Measurements from ENCODE around the gene NFATC1.
"Not testable (repeated sequence)": the region's sequence is repeated elsewhere in the genome, so short reads cannot be mapped to it uniquely, and the experiment has no call there.

NFATC1 gene

DNA sequence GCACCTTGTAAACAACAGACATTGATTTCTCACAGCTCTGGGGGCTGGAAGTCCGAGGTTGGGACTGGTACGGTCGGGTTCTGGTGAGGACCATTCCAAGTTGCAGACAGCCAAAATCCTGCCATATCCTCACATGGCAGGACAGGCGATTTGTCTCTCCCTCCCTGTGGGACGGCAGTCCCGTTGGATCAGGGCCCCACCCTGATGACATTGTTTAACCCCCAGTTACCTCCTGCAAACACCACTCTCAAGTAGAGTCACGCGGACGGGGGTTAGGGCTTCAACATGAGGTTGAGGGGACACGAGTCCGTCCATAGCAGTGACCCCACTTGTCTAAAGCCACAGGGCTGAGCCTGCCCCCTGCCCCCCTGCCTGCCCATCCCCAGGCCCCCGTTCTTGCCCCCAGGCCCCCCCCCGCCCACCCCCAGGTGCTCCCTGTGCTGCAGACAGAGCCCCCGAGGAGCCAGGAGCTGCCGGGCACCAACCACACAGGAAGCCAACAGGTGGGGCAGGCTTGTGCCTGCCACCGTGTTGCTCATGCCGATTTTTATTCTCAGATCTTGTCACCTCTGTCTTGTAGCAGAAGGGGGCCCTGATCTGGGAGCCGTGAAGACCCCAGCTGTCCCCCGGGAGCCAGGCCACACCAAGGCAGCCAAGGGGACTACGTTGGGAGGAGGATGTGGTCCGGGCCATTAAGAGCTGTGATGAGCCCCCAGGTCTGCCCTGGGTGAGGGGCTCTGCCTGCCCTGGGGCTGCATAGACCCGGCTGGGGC, 82.2 kb downstream of the NFATC1 start:
- no peak for DNase-seq
- in situ Hi-C loops (cut with HindIII; ENCODE audit: low pct_ligation_motif_present, low pct_unique_long_range_greater_than_20kb, low sequenced_read_pairs): no loop called here

DNA sequence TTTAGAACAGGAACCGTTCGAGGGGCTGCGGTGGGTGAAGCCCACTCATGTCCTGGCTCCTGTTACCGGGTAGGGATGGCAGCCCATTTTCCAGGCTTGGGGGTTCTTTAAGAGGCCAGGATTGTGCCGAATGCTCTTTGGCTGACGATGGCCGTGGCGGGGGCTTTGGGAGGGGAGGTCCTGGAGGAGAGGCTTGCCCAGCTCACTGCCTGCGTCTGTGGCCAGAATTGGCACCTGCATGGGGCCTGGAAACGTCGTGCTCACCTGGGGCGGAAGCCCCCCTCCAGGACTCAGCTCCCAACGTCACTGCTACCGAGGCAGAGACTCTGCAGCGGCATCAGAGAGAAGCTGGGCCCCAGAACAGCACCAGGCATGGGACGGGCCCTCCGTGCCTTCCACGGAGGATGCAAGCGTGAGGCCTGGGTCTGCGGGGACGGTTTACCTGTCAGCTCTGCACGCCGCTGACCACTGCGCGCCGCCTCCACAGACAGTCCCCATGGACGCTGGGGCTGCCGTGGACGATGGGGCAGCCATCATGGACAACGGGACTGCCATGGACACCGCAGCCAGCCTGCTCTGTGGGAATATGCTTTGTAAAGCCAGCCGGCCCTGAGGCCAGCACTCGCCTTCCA, 82.9 kb downstream of the NFATC1 start:
- DNase-seq: no peak
- in situ Hi-C loops (cut with HindIII; ENCODE audit: low pct_ligation_motif_present, low pct_unique_long_range_greater_than_20kb, low sequenced_read_pairs): no loop called here

DNA sequence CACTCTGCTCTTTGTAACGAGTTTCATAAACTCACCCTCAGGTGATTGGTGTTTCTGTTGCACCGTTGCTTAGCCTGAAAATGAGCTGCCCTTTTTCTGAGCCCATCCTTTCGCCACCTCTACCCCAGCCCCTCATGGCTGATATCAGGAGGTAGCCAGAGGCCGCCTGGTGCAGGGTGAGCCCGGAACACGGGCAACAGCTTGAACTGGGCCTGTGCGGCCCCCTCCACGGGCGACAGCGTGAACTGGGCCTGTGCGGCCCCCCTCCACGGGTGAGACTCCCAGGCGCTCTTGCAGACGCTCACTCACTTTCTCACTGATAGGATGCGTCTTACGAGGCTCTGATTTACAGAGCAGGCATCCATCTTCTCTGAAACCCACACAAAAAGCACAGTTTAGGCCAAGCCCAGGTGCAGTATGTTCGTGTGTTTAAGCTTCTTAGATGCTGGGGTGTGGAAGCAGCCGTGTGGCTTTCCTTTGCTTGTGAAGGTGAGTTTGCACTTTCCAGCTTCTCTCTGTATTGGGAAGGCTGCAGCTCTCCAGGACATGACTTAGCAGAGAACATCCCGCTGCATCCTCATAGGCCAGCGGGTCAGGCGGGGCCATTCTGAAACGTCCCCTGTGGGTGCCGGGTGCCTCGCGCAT, 83.5 kb downstream of the NFATC1 start:
- no peak for DNase-seq
- in situ Hi-C loops (cut with HindIII; ENCODE audit: low pct_ligation_motif_present, low pct_unique_long_range_greater_than_20kb, low sequenced_read_pairs): no loop called here

DNA sequence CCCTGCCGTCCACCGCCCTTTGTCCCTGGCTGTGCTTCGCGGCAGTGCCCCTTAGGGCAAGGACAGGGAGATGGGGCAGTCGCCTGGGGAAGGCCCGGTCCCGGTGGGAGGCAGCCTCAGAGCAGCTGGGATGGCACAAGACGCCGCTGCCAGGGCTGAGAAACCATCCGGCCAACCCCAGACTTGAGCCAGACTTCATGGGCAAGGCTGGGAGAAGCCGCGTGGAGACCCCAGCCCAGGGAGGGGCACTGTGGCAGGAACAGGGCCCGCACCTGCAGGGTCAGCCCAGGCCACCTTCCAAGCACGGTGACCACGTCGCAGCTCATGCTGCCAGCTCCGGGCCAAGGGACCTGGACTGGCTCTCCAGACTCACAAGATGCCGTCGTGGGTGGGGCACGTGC, 84.0 kb downstream of the NFATC1 start:
- DNase-seq: no peak
- in situ Hi-C loops (cut with HindIII; ENCODE audit: low pct_ligation_motif_present, low pct_unique_long_range_greater_than_20kb, low sequenced_read_pairs): no loop called here

DNA sequence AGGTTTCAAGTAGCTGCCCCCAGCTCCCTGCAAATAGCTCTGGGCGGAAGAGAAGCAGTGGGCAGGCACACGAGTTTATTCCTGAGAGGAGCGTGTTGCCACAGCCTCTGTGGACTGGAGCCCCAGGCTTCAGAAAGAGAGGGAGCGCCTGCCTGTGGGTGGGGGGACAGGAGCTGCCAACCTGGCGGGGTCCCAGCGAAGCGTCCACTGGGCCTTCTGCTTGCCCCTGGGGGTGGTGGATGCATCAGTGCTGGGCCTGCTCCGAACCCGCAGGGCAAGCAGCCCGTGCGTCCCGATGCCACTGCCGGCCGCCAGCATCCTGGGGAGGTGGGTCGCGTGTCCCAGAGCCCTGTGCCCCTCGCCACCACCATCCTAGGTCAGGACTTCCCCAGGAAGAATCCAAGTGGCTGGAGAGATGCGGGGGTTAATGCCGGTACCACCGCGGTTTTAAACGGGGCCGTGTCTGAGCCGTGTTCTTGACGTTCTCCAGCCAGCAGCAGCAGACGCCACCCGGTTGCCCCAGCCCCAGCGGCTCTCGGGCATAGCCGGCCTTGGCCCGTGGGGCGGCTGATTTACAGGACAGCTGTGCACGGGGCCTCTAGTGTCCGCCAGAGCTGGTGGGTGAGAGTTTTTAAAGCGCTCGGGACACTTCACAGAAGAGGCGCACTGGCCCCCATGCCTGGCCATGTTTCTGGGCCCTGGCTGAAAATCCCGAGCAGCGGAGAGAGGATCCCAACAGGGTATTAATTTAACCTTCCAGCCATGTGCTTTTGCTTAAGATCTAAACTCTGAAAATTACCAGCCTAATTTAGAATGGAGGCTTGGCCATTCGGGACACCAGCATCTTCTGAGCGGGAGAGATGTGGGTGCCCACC, 84.7 kb downstream of the NFATC1 start:
- in situ Hi-C loops (cut with HindIII; ENCODE audit: low pct_ligation_motif_present, low pct_unique_long_range_greater_than_20kb, low sequenced_read_pairs): no loop called here
- no peak for DNase-seq

DNA sequence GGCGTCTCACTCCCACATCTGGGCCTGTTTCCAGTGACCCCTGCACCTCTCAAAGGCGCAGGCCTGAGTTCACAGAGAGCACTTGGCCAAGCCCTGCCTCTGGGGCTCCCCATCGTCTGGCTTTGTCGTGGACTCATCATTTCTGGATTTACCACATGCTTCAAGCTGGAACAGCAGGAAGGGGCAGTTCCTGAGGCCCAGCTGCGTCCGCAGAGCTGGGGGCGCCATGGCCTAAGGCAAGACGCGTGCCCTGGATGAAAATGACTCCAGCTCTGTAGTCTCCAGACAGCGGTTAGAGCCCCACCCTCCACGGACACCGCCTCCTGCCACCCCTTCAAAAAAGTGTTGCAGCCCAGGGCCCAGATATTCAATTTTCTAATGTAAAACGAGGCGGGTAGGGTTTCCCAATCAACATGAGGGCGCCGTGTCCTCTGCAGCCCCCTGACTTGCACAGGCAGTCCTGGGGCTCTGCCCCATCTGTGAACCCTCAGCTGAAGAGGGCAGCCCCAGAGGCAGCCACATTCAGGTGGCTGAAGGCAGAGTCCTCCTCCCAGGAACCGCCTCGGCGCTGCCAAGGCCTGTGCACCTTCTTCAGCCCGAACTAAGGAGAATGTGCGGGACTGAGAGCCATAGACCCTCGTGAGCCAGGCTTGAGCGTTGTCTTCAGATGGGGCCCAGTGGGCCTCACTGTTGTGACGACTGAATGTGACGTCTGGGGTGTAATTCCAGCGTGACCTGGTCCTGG, 85.5 kb downstream of the NFATC1 start:
- no peak for DNase-seq
- in situ Hi-C loops (cut with HindIII; ENCODE audit: low pct_ligation_motif_present, low pct_unique_long_range_greater_than_20kb, low sequenced_read_pairs): no loop called here

DNA sequence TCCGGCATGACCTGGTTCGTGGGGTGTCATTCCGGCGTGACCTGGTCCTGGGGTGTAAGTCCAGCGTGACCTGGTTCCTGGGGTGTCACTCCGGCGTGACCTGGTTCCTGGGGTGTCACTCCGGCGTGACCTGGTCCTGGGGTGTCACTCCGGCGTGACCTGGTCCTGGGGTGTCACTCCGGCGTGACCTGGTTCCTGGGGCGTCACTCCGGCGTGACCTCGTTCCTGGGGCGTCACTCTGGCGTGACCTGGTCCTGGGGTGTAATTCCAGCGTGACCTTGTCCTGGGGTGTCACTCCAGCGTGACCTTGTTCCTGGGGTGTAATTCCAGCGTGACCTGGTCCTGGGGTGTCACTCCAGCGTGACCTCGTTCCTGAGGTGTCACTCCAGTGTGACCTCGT, 87.7 kb downstream of the NFATC1 start:
- DNase-seq; in situ Hi-C loops (cut with HindIII; ENCODE audit: low pct_ligation_motif_present, low pct_unique_long_range_greater_than_20kb, low sequenced_read_pairs): not testable (repeated sequence)

DNA sequence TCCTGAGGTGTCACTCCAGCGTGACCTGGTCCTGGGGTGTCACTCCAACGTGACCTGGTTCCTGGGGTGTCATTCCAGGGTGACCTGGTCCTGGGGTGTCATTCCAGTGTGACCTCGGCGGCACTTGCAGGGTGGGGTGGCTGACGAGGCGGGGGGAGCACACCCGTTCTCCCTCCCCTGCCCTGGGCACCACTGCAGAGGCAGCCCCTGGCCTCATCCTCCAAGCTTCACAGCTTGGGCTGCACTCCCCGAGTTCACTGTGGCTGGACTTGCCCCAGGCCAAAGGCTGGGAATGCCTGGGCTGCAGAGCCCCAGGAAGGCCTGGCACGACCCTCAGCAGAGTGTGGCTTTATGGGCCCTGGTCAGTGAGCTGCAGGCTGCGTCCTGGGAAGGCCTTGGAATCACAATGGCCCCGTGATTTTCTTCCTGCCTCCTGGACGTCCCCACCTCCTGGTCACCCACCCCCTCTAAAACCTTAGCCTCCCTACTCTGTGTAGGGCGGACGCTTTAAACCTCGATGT, 88.3 kb downstream of the NFATC1 start:
- in situ Hi-C loops (cut with HindIII; ENCODE audit: low pct_ligation_motif_present, low pct_unique_long_range_greater_than_20kb, low sequenced_read_pairs): no loop called here
- DNase-seq: no peak

DNA sequence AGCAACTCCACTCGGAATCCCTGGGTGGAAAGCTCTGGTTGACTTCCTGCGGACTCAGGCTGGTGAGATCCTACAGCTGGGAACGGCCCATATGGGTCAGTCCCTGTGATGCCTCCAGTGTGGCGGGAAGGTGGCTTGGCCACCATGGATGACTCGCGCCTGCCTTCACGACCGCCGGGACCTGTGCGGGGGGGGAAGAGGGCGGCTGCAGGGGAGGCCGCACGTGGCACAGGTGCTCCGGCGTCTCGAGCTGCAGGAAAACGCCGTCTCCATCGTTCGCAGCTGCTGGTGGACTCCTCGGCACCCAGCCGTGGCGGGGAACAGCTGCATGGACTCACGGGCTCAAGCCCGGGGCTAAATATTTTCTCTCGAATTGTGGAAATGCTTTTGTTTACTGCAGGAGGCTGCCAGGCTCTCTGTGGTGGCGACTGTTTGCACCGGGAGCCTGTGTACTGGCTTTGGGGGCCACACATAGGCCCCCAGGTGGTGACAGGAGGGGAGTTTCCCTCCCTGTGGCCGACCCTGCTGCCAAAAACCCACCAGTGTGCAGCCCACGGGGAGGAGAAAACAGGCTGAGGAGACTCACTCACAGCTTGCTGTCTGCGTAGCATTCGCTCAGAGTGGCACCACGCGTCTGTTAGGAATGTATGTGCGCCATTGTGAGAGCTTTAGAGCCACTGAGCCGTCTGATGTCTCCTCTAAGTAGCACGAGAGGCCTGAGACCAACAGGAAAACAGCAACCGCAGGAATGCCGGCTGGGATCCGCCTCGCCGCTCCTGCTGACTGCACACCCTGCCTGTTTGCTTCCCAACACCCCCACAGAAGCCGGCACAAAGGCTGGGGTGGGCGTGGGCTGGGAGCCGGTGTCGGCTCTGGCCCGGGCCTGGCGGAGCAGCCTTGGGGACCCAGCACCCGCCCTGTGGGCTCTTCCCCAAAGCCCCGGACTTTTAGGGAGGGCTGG, 89.2 kb downstream of the NFATC1 start:
- in situ Hi-C loops (cut with HindIII; ENCODE audit: low pct_ligation_motif_present, low pct_unique_long_range_greater_than_20kb, low sequenced_read_pairs): no loop called here
- peak; percentile 4 for DNase-seq

DNA sequence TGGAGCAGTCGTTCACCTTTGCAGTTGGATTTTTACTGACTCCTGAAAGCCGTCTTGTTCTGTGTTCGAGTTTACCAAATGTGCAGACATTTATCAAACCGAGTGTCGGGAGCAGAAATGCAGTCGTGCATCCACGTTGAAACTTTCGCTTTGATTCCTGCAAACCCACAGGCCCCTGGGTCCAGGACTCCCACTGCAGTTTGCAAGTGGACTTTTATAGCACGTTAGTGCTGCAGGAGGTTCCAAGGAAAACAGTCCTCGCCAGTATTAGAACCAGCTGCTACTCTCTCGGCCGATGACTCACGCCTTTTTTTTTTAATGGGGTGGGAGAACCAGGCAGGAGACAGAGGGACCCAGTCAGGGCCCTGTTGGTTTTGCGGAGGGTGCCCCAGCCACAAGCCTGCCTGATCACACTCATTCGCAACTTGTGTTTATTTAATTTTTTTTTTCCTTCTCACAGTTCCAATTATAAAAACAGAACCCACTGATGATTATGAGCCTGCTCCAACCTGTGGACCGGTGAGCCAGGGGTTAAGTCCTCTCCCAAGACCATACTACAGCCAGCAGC, 90.1 kb downstream of the NFATC1 start:
- no peak for DNase-seq
- in situ Hi-C loops (cut with HindIII; ENCODE audit: low pct_ligation_motif_present, low pct_unique_long_range_greater_than_20kb, low sequenced_read_pairs): no loop called here

DNA sequence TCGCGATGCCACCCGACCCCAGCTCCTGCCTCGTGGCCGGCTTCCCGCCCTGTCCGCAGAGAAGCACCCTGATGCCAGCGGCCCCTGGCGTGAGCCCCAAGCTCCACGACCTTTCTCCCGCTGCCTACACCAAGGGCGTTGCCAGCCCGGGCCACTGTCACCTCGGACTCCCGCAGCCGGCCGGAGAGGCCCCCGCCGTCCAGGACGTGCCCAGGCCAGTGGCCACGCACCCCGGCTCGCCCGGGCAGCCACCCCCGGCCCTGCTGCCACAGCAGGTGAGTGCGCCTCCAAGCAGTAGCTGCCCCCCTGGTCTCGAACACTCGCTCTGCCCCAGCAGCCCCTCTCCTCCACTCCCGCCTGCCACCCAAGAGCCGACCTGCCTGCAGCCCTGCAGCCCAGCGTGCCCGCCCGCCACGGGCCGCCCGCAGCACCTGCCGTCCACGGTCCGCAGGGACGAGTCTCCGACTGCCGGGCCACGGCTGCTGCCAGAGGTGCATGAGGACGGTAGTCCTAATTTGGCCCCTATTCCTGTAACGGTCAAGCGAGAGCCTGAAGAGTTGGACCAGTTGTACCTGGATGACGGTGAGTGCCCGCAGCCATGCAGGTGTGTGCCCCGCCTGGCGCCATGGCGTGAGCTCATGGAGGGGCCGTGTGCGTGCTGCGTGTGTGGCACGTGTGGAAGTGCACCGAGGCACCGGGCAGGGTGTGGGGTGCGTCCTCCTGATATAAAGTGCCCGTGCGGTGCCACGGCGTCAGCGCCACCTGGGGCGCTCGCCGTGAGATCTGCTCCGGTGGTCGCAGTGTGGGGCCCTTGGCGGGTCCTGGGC, 90.8 kb downstream of the NFATC1 start:
- in situ Hi-C loops (cut with HindIII; ENCODE audit: low pct_ligation_motif_present, low pct_unique_long_range_greater_than_20kb, low sequenced_read_pairs): no loop called here
- no peak for DNase-seq

DNA sequence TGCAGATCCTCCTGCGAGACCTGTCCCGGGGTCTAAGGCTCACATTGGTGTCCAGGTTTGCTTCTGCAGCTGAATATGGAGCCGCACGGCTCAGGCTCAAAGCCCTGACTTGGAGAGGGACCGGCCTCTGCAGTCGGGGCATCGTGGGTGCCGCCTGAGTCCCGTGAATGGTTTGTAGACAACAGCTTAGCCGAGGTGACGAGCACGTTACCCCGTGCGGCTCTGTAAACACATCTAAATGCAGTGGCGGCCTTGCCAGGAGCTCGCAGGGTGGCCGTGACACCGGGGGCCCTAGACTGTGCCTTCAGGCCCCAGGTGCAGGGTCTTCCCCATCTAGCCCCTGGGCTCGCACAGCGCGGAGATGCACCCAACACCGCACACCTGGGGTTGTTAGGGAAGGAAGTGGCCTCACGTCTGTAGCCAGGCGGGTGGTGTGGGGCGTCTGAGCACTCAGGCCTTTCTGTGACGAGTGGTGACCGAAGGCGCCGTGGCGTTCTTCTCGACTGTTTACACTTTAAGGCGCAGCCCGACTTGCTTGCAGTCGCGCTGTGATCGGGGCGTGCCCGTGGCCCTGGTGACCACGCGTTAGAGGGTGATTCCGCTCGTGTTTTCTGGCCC, 91.6 kb downstream of the NFATC1 start:
- in situ Hi-C loops (cut with HindIII; ENCODE audit: low pct_ligation_motif_present, low pct_unique_long_range_greater_than_20kb, low sequenced_read_pairs): no loop called here
- no peak for DNase-seq

DNA sequence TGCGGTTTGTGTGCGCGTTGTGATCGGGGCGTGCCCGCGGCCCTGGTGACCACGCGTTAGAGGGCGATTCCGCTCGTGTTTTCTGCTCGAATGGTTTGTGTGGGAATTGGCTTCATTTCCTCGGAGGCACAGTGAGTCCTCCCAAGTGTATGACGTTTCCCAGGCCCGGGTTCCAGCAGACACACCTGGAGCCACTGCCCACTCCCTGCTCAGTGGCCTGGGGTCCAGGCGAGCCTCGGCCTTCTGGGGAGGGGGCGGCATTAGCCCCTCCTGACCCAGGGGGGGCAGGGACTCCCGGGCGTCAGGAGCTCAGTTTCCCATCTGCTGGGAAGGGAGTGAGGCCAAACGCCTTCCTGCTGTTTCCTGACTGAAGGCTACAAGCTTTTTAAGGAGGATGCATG, 92.1 kb downstream of the NFATC1 start:
- no peak for DNase-seq
- in situ Hi-C loops (cut with HindIII; ENCODE audit: low pct_ligation_motif_present, low pct_unique_long_range_greater_than_20kb, low sequenced_read_pairs): no loop called here

DNA sequence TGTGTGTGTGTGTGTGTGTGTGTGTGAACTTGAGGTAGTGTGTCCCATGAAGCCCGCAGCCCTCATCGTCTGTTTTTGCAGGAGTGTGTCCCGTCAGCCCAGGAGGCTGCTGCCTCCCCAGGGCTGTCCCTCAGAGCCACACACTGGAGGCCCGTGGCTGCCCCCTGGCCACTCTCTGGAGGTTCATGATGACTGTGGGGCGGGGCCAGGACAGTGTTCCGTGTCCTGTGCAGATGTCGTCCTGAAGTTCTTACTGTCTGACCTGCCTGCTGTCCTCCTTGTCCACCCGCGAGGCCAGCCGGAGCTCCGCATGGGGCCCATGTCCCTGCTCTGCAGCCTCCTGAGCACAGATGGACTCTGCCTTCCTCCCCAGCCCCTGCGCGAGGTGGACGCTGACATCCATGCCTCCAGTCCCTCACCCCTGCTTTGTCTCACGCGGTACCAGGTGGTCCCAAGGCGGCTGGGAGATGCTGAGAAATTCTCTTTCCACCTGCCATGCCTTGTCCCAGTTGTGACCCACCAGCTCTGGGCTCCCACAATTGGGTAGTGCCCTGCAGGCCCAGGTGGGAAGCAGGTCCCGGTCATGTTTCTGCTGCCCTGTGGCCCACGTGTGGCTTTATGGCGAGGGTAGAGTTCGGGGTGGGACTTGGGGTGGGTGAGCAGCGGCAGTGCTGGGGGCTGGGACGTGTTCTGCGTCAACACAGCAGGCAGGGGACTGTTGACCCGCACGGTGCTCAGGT, 92.8 kb downstream of the NFATC1 start:
- DNase-seq: no peak
- in situ Hi-C loops (cut with HindIII; ENCODE audit: low pct_ligation_motif_present, low pct_unique_long_range_greater_than_20kb, low sequenced_read_pairs): no loop called here

Measured in ACHN (cell line).